OCI-LY1 (cell line): Measurements from ENCODE around the gene C1QTNF7.
A peak's percentile ranks its signal among the peaks of the same experiment; 100 is the strongest.

Source experiments
- H2AFZ ChIP-seq: fragments of 200-600 bp; sonication (generic), shearing (Covaris generic); 2 replicates; pipeline ENCODE4 v1.6.0; 2014; ENCODE audit warnings: antibody characterized with exemption, mild to moderate bottlenecking, low read length
- H3F3A ChIP-seq: fragments of 200-600 bp; sonication (generic), shearing (Covaris generic); 2 replicates; pipeline ENCODE4 v1.6.0; 2014; ENCODE audit warnings: mild to moderate bottlenecking, antibody characterized with exemption, low read length, moderate library complexity; ENCODE audit not compliant: insufficient read depth
- H3K27ac ChIP-seq: fragments of 200-600 bp; sonication (generic); 2 replicates; pipeline ENCODE4 v1.5.1; 2014; ENCODE audit warnings: low read length, mixed run types, mild to moderate bottlenecking, low read depth; ENCODE audit not compliant: poor library complexity, severe bottlenecking
- H3K27me3 ChIP-seq: fragments of 200-600 bp; sonication (generic); 2 replicates; pipeline ENCODE4 v1.6.0; 2014; ENCODE audit warnings: antibody characterized with exemption, mild to moderate bottlenecking, low read length, moderate library complexity; ENCODE audit not compliant: insufficient read depth
- H3K36me3 ChIP-seq: fragments of 200-600 bp; sonication (generic); 2 replicates; pipeline ENCODE4 v1.6.1; 2014; ENCODE audit warnings: mild to moderate bottlenecking, antibody characterized with exemption, low read length, moderate library complexity, mixed read lengths; ENCODE audit not compliant: insufficient read depth
- H3K4me1 ChIP-seq: fragments of 200-600 bp; sonication (generic); 2 replicates; pipeline ENCODE4 v1.5.1; 2014; ENCODE audit warnings: mild to moderate bottlenecking, low read length, moderate library complexity; ENCODE audit not compliant: insufficient read depth, severe bottlenecking
- H3K4me2 ChIP-seq: fragments of 200-600 bp; sonication (generic), shearing (Covaris generic); 2 replicates; pipeline ENCODE4 v1.6.1; 2014; ENCODE audit warnings: low read length
- H3K4me3 ChIP-seq: fragments of 200-600 bp; sonication (generic); 2 replicates; pipeline ENCODE4 v1.5.1; 2014; ENCODE audit warnings: low read length, low read depth, mild to moderate bottlenecking, mixed read lengths; ENCODE audit not compliant: poor library complexity, severe bottlenecking
- H3K79me2 ChIP-seq: fragments of 200-600 bp; shearing (Covaris generic); 2 replicates; pipeline ENCODE4 v1.6.1; 2016; ENCODE audit warnings: mixed run types, low read length, mixed read lengths; ENCODE audit not compliant: insufficient read depth
- H3K9ac ChIP-seq: fragments of 200-600 bp; sonication (generic), shearing (Covaris generic); 2 replicates; pipeline ENCODE4 v1.6.1; 2014; ENCODE audit warnings: mild to moderate bottlenecking, low read length, mixed read lengths
- H3K9me2 ChIP-seq: fragments of 200-600 bp; sonication (generic), shearing (Covaris generic); 2 replicates; pipeline ENCODE4 v1.6.1; 2014; ENCODE audit warnings: low read depth, mild to moderate bottlenecking, low read length, mixed read lengths
- H3K9me3 ChIP-seq: fragments of 200-600 bp; shearing (Covaris generic); 2 replicates; pipeline ENCODE4 v1.6.1; 2014; ENCODE audit warnings: low read length, mixed read lengths
- H4K20me1 ChIP-seq: fragments of 200-600 bp; sonication (generic), shearing (Covaris generic); 2 replicates; pipeline ENCODE4 v1.6.0; 2016; ENCODE audit warnings: mild to moderate bottlenecking, low read length; ENCODE audit not compliant: insufficient read depth
- EZH2 ChIP-seq: fragments of 200-600 bp; sonication (generic), shearing (Covaris generic); IDR thresholded peaks from 2 replicates; pipeline ENCODE4 v1.8.0; 2017; ENCODE audit warnings: borderline replicate concordance, mixed run types, mild to moderate bottlenecking, antibody characterized with exemption, low read length, moderate library complexity, mixed read lengths
- TF ChIP-seq, protein P1 (sequence below): fragments of 200-600 bp; sonication (generic), shearing (Covaris generic); IDR thresholded peaks from 2 replicates; pipeline ENCODE4 v1.5.1; 2017; ENCODE audit warnings: mild to moderate bottlenecking, antibody characterized with exemption, low read length, moderate library complexity, mixed read lengths

C1QTNF7 gene

DNA sequence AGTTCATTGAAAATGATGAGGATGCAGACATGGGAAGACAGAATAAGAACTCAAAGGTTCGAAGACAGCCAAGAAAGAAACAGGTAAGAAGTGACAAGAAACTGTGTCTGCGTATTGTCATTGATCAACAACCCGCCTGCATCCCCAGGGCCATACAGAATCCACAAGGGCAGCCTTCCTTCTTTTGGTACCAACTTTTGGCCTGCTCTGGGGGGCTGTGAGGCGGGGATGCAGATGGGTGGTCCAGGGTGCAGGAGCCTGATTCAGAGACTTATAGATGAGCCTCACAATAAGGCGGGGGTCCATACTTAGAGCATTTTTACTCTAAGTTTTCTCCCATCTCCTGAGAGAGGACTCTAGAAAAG, 50.9 kb downstream of the C1QTNF7 start:
- Histone ChIP-seq H4K20me1 (no peaks in the 10 kb centered on the region), H3K4me2 (no peak overlapping the region)
- TF ChIP-seq, protein P1, sequence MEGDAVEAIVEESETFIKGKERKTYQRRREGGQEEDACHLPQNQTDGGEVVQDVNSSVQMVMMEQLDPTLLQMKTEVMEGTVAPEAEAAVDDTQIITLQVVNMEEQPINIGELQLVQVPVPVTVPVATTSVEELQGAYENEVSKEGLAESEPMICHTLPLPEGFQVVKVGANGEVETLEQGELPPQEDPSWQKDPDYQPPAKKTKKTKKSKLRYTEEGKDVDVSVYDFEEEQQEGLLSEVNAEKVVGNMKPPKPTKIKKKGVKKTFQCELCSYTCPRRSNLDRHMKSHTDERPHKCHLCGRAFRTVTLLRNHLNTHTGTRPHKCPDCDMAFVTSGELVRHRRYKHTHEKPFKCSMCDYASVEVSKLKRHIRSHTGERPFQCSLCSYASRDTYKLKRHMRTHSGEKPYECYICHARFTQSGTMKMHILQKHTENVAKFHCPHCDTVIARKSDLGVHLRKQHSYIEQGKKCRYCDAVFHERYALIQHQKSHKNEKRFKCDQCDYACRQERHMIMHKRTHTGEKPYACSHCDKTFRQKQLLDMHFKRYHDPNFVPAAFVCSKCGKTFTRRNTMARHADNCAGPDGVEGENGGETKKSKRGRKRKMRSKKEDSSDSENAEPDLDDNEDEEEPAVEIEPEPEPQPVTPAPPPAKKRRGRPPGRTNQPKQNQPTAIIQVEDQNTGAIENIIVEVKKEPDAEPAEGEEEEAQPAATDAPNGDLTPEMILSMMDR, result no peak
- TF ChIP-seq EZH2, result no peak

DNA sequence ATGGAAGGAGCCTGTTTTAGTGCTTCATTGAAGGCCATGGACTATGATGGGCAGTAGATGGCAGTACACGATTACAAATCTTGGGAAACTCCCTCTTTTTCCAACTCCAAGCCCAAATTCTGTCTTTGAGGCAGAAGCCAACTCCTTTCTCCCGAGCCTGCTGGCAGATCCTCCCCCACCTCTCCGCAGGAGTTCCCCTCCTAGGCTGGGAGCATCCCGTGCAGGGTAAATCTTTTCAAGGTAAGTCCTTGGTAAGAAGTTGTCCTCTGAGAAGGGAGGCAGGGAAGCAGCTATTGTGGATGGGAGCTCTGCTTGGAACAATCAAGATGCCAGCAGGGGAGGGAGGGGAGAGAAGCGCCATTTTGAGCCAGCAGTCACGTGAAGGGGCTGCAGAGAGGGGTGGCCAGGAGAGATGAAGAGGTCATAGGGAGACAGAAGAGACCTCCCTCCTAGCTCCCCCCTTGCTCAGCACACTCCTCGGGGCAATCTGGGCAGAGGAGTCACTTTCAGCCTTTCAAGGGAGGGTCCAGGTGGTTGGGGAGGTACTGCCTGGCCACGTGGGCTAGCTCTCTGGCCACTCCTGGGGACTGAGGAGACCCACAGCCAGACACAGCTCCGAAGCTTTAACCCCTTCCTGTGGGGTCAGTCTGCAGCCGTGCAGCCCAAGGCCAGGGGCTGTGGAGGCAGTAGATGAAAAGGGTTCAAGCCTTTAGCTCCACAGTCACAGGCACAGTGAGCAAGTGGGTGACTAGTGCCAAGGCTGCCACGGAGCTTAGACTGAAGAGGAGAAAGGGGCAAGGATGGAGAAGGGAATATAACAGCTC, 51.5 kb downstream of the C1QTNF7 start:
- H3K4me3 ChIP-seq, result no peak overlapping the region
- no peaks in the 10 kb centered on the region for H3K9me3 ChIP-seq
- H3K9ac ChIP-seq, result no peak overlapping the region
- H3F3A ChIP-seq, result no peaks in the 10 kb centered on the region
- no peaks in the 10 kb centered on the region for H3K36me3 ChIP-seq
- no peaks in the 10 kb centered on the region for H4K20me1 ChIP-seq
- H3K27me3 ChIP-seq, result no peaks in the 10 kb centered on the region
- H3K9me2 ChIP-seq, result no peaks in the 10 kb centered on the region
- no peaks in the 10 kb centered on the region for H3K4me1 ChIP-seq
- TF ChIP-seq EZH2, result no peak
- TF ChIP-seq, protein P1, result peak; percentile 35; the same call in 1 of the 2 replicates
- H2AFZ ChIP-seq, result no peak overlapping the region
- H3K79me2 ChIP-seq, result no peaks in the 10 kb centered on the region
- H3K4me2 ChIP-seq, result no peak overlapping the region
- no peak overlapping the region for H3K27ac ChIP-seq

More for the DNA sequence above, 50.9 kb downstream of the C1QTNF7 start:
- H3K4me1 ChIP-seq, result no peaks in the 10 kb centered on the region
- H3K79me2 ChIP-seq, result no peaks in the 10 kb centered on the region
- no peaks in the 10 kb centered on the region for H3F3A ChIP-seq
- no peak overlapping the region for H3K9ac ChIP-seq
- H3K36me3 ChIP-seq, result no peaks in the 10 kb centered on the region
- no peak overlapping the region for H2AFZ ChIP-seq
- H3K4me3 ChIP-seq, result no peak overlapping the region
- no peak overlapping the region for H3K27ac ChIP-seq
- no peaks in the 10 kb centered on the region for H3K27me3 ChIP-seq
- H3K9me3 ChIP-seq, result no peaks in the 10 kb centered on the region
- H3K9me2 ChIP-seq, result no peaks in the 10 kb centered on the region

DNA sequence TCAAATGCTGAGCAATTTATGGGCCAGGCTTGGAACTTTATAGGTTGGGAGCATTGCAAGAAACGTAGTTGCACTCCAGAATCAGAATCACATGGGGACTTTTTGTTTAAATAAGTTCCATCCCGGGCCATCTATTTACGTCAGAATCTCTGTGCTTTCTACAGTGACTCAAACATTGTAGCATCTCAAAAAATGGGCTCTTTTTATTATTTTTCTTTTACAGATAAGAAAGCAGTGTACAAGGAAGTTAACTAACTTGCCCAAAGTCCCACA, 52.0 kb downstream of the C1QTNF7 start:
- no peaks in the 10 kb centered on the region for H3K9me3 ChIP-seq
- H3K9ac ChIP-seq, result no peak overlapping the region
- no peaks in the 10 kb centered on the region for H3K36me3 ChIP-seq
- TF ChIP-seq, protein P1, result no peak
- no peak for TF ChIP-seq EZH2
- no peak overlapping the region for H3K4me3 ChIP-seq
- H3K4me1 ChIP-seq, result no peaks in the 10 kb centered on the region
- H3K9me2 ChIP-seq, result no peaks in the 10 kb centered on the region
- H2AFZ ChIP-seq, result no peak overlapping the region
- H4K20me1 ChIP-seq, result no peaks in the 10 kb centered on the region
- H3K79me2 ChIP-seq, result no peaks in the 10 kb centered on the region
- no peak overlapping the region for H3K27ac ChIP-seq
- H3K27me3 ChIP-seq, result no peaks in the 10 kb centered on the region
- no peak overlapping the region for H3K4me2 ChIP-seq
- H3F3A ChIP-seq, result no peaks in the 10 kb centered on the region
